ENCODE measurements around the gene PGAP6.
"Not testable (repeated sequence)": the region's sequence is repeated elsewhere in the genome, so short reads cannot be mapped to it uniquely, and the experiment has no call there.

PGAP6 gene

GRCh38 chr16:401468-402348, 19.9 kb upstream of the PGAP6 start, which contains the start of gene DECR2:
Gene DECR2 (plus strand): TSS chr16:401885. CDS start chr16:401964, 79 bp downstream.
- peak; percentile 97 for DNase-seq

DNA sequence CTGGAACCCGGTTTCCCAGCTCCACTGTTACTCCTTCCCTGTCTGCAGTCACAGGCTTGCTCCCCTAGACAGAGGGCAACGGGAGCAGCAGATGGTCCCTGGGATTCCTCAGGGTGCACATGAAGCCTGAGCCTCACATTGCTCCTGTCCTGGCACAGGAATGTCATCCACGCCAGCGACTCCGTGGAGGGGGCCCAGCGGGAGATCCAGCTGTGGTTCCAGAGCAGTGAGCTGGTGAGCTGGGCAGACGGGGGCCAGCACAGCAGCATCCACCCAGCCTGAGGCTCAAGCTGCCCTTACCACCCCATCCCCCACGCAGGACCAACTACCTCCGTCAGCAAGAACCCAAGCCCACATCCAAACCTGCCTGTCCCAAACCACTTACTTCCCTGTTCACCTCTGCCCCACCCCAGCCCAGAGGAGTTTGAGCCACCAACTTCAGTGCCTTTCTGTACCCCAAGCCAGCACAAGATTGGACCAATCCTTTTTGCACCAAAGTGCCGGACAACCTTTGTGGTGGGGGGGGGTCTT, 18.3 kb upstream of the PGAP6 start:
- no peak for DNase-seq

GRCh38 chr16:399340-400019, 17.7 kb upstream of the PGAP6 start:
- DNase-seq, result no peak

DNA sequence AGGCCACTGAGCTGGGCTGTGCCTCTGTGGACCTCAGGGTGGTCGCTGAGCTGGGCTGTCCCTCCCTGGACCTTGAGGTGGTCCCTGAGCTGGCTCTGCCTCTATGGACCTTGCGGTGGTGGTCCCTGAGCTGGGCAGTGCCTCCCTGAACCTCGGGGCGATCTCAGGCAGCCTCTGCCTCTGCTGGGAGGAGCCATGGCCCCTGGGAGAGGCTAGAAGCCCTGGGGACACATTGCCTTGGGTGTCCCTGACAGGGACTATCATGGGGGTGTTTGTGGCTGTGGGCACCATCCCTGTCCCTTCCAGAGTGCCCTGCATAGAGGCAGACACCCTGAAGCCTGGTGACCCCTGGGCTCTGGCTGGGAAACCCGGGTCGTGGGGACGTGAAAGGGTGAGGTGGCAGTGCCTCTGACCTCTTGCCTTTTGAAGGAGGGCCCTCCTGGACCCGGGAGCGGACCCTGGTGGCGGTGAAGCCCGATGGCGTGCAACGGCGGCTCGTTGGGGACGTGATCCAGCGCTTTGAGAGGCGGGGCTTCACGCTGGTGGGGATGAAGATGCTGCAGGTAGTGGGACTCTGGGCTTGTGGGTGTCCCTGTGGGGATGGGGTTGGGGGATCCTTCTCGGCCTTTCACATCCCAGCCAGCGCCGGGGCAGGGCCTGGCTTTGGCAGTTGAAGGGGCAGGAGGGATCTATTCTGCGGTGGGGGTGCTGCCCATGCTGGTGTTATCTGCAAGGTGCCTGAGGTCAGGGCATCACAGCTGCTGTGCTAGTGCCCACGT, 17.0 kb upstream of the PGAP6 start:
- DNase-seq, result no peak

DNA sequence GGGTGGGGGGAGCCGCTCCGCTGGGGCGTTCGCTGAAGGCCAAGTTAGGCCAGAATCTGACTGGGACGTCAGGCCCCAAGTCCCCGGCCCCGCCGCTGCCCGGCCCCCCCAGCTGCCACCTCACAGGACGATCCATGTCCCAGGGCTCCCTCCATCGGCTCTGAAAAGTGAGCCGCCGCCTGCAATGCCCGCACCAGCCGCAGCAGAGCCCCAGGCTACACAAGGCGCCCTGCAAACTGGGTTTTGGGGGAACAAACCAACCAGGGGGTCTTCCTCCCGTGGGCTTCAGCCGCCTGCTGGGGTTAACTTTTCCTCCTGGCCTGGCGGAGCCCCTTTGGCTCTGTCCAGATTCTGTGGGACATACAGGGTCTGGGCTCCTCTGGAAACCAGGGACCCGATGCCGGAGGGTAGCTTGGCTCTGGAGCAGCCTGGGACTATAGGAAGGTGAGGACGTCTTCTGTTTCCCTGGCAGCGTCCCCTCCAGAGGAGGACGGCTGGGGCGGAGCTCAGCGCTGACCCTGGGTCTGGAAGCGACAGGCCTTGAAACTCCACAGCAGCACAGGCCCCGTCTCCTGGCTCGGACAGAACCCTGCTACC, 16.1 kb upstream of the PGAP6 start:
- DNase-seq, result peak; percentile 83

GRCh38 chr16:397135-397661, 15.4 kb upstream of the PGAP6 start, which contains the start of gene NME4:
Gene NME4 (plus strand): TSS chr16:397199. CDS start chr16:397223, 24 bp downstream.
- peak; percentile 66 for DNase-seq

DNA sequence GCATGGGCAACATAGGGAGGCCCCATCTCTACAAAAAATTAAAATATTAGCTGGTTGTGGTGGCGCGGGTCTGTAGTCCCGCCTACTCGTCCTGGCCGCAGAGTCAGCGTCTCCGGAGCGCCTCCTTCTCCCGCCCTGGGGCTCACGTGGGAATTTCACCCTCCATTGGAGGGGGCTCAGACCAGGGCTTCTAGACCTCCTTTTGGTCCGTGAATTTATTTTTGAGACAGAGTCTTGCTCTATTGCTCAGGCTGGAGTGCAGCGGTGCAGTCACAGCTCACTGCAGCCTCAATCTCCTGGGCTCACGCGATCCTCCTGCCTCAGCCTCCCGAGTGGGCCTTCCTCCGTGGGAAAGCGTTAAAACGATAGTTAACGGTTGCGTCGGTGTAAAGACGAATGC, 14.8 kb upstream of the PGAP6 start:
- DNase-seq, result peak; percentile 81

GRCh38 chr16:396199-396598, 14.4 kb upstream of the PGAP6 start:
- no peak for DNase-seq

DNA sequence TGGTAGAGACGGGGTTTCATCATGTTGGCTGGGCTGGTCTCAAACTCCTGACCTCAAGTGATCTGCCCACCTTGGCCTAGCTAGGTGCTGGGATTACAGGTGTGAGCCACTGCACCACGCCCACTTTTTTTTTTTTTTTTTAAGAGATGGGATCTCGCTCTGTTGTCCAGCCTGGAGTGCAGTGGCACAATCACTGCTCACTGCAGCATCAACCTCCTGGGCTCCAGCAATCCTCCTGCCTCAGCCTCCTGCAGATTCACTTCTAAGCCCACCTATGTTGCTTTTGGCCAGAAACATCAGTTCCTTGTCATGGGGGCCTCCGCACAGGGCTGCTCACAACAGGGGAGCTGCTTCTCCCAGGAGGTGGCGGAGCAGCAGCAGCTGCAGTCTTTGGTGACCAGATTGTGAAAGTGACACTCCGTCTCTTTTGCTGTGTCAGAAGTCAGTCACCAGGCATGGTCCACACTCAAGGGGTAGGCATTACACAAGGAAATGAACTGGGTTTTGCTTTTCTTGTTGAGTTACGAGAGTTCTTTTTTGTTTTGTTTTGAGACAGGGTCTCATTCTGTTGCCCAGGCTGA, 10.8 kb upstream of the PGAP6 start:
- DNase-seq, result no peak

DNA sequence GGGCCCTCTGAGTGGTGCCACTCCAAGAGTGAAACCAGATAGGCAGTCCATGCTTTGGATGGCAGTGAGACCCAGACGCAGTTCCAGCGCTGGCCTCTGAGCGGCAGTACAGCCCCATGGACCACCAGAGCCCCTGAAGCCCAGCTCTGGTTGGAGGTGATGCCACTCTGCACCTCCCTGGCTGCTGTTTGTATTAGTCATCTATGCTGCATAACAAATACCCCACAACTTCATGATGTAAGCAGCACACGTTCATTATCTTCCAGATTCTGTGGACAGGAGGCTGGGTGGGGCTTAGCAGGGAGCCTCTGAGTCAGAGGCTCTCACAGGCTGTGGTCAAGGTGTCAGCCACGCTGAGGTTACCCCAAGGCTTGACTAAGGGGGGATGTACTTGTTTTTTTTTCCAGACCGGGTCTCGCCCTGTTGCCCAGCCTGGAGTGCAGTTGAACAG, 10.1 kb upstream of the PGAP6 start:
- DNase-seq, result peak; percentile 84

- no peak for DNase-seq
Measured at GRCh38 chr16:389352-389751, 7.6 kb upstream of the PGAP6 start.

- DNase-seq, result not testable (repeated sequence)
Measured at GRCh38 chr16:387761-388666, 6.2 kb upstream of the PGAP6 start.

DNA sequence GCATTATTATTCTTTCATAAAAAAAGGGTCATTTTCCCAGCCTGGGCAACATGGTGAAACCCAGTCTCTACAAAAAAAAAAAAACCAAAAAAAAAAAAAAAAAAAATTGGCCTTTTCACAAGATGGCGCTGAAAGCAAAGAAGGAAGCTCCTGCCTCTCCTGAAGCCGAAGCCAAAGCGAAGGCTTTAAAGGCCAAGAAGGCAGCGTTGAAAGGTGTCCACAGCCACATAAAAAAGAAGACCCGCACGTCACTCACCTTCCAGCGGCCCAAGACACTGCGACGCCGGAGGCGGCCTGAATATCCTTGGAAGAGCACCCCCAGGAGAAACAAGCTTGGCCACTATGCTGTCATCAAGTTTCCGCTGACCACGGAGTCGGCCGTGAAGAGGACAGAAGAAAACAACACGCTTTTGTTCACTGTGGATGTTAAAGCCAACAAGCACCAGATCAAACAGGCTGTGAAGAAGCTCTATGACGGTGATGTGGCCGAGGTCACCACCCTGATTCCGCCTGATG, 4.9 kb upstream of the PGAP6 start:
- DNase-seq, result no peak

DNA sequence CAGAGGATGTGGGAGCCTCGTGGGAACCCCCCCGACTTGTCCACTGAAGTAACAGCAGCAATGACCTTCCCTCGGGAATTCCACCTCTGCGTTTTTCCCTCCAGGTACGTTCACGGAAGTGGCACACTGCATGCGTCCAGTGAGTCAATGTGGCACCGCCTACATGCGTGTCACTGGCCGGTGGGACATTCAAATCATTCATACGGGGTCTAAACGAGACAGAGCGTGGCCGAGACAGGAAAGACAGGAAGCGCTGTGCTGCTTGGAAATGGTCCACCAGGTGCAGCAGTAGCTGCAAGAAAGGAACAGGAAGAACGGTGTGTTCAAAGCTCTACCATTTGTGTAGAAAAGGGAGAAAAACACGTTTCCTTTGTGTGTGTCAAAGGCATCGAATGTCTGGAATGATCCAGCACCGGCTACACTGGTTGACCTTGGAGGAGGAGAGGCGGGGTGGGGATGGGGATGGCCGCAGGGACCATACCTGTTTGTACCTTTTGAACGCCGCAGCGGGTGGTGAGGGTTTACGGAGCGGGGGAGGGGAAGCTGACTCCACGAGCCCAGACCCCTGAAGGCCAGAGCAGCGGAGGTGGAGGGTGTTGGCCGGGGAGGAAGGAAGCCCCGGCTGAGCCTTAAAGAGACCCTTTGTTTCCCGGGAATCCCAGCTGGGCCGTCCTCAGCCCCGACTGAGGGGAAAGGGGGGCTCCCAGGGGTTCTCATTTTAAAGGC, 1.7 kb upstream of the PGAP6 start:
- peak; percentile 64 for DNase-seq

DNA sequence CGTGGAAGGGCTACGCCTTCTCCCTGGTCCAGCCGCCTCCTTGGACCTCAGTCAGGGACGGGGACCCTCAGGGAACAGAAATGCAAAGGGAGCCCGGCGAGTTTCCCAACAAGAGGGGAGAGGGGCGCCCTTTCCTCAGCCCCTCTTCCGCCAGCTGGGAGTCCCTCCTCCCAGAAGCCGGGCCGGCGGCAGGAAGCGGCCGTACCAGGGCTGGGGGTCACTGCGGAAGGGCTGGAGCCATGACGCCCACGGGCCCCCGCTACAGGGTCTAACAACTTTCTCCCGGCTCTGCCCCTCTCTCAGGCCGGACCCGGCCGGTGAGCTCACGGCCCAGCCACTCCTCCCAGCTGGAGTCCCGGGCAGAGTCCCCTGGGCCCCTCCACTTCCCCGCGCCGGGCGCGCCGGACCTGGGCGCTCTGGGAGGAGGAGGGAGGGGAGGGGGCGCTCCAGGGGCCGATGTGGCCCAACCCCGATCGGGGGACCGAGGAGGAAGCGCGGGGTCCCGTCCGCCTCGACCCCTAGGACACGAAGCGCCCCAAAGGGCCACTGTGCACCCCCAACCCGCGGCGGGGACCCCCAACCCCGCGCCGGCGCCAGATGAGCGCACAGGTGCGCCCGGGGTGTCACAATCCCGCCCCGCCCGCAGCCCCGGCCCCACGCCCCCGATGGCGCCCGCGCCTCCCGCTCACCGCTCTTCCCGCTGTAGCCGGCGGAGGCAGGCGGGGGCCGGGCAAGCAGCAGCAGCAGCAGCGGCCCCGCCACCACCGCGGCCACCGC, 578 bp downstream of the PGAP6 start:
- peak; percentile 52 for DNase-seq

- DNase-seq, result no peak
Measured at GRCh38 chr16:380762-381011, 1.1 kb downstream of the PGAP6 start.

DNA sequence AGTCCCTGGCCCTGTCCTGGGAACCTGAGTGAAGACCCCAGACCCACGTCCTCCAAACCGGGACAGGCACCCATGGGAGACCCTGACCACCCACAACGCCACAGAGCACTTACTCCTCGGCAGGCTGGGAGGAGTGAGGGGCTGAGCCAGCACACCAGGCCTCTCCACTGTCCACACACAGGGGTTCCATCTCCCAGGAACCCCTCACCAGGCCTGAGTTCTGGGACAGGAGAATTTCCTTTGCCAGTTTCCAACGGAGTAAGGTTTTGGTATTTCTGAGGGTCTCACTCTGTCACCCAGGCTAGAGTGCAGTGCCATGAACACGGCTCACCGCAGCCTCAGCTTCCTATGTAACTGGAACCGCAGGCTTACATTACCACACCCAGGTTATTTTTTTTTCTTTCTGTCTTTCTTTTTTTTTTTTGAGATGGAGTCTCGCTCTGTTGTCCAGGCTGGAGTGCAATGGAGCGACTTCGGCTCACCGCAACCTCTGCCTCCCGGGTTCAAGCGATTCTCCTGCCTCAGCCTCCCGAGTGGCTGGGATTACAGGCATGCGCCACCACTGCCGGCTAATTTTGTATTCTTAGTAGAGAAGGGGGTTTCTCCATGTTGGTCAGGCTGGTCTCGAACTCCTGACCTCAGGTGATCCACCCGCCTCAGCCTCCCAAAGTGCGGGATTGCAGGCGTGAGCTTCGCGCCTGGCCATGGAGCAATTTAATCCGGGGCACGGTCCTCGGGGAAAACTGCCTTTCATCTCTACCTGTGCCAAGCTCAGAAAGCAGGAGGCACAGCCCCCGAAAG, 1.6 kb downstream of the PGAP6 start:
- no peak for DNase-seq

Data from eye (tissue), 1 donor.